Islet of Langerhans (tissue), 1 donor: ENCODE measurements around the gene MCM3AP.
"Not testable (repeated sequence)": the region's sequence is repeated elsewhere in the genome, so short reads cannot be mapped to it uniquely, and the experiment has no call there.

Source experiments
- FAIRE-seq: peaks from one replicate; lab custom pipeline; 2011; peaks lifted over from hg19 to GRCh38; lab: Jason Lieb, UNC

MCM3AP gene

GRCh38 chr21:46239817-46240325, 45.5 kb downstream of the MCM3AP start:
- FAIRE-seq, result no peak

GRCh38 chr21:46237474-46237873, 47.9 kb downstream of the MCM3AP start:
- no peak for FAIRE-seq

DNA sequence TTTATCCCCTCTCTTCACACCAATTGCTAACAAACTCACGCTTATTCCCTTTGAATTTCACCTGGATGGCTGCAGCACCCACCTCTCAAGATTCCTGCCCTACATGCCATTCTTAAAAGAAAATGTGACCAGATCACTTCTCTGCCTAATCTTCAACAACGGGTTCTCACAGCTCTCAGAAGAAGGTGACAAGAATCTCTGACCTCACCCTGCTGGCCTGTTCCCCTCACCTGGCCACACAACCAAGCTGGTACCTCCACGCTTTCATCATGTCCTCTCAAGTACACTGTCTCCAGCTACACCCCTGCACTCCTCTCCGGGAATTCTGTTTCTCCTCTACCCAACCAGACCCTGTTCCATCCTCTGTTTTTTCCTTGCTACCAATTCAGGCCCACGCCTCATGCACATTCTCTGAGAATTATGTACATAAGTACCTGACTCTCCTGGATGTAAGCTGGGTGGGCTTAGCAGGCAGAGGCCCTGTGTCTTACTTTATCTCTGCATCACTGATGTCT, 50.9 kb downstream of the MCM3AP start:
- FAIRE-seq, result no peak

GRCh38 chr21:46229923-46230260, 55.5 kb downstream of the MCM3AP start:
- no peak for FAIRE-seq

DNA sequence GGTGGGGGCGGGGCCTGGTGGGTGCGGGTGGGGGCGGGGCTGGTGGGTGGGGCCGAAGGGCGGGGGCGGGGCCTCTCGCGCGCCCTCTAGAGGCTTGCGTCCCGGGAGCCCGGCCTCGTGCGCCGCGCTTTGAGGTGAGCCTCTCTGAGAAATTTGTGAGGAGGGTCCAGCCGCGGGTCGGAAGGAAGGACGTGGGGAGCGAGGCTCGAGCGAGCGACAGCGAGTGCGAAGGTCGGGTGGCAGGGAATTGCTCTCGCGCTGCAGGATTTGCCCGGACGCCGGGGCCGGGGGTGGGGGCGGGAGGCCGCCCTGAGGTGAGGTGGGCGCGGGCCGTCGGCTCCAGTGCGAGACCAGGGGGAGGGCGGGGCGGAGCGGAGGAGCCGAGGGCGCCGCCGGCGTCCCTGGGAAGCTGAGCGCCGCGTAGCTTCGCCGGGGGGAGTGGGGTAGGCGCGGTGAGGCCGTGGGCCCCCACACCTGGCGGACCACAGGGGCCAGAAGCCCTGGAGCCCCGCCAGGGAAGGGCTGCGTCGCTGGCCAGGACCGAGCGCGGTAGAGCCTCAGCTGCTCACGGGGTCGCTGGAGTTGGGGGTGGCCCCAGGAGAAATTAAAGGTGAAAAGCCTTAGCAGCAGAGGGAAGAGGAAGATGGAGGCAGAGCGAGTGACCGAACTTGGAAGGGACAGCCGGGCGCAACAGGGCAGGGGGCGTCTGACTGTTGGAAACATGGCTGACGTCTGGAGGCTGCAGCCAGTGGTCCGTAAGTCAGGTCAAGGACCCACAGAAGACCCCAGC, 56.1 kb downstream of the MCM3AP start:
- no peak for FAIRE-seq

DNA sequence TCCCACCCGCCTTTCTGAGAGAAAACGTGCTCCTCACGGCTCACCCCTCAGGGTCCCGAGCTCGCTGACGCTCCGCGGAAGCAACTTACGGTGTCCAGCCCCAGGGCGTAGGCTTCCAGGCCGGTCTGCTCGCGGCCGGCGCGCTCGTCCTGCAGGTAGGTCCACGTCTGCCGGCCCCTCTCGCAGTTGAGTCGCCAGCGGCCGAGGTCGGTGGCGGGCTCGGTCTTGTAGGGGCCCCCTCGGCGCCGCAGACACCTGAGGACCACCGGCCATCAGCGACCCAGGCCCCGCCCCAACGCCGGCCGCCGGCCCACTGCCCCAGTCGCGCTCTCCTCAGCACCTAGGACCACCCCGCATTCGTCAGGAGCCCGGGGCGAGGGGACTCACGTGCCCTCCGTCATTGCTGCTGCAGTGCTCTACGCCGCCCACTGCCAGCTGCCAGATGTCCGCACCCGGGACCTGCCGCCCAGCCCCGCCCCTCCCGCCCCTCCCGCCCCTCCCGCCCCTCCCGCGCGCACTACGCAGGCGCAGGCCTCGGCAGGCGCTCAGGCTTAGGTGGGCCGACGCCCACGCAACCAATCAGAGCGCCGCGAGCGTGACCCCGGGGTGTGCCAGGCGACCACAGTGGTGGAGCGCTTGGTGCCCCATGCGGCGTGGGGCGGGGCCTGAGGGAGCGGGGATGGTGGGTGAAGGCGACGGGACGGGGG, 56.9 kb downstream of the MCM3AP start, which contains the start of gene LSS:
Gene LSS, minus strand, starts transcription at position 430 of the 707 bp plus-strand sequence. Its CDS starts 29 bp downstream, at position 401.
- FAIRE-seq, result no peak

- no peak for FAIRE-seq
Observed at GRCh38 chr21:46227811-46228344, 57.5 kb downstream of the MCM3AP start.

DNA sequence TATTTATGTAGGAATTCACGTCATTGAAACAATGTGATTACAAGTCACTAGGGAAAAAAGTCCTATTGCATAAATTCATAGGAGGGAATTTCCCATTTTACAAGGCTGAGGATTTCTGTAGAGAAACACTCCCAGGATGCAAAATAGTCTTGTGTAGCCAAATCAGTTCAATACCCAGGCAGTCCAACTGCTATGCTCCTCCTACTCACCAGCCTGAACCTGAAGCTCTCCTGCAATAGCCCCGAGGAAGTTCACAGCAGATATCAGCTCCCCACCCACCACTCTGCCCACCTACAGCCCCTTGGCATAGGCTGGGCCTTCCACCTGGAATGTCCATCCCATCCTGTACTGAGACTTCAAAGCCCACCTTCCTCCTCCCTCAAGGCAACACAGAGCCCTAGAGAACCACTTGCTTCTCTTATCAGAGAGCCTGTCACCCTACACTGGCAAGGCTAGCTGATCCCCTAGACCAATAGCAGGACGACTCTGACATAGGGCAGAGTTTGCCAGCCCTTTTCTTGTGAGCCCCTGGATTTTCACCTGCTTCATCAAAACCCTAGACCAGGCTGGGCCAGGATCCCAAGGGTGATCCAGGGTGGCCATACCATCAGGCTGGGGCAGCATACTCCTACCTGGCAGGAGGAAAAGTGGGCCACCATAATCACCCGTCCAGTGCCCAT, 58.4 kb downstream of the MCM3AP start:
- FAIRE-seq, result no peak

GRCh38 chr21:46226146-46226545, 59.3 kb downstream of the MCM3AP start:
- FAIRE-seq, result no peak

DNA sequence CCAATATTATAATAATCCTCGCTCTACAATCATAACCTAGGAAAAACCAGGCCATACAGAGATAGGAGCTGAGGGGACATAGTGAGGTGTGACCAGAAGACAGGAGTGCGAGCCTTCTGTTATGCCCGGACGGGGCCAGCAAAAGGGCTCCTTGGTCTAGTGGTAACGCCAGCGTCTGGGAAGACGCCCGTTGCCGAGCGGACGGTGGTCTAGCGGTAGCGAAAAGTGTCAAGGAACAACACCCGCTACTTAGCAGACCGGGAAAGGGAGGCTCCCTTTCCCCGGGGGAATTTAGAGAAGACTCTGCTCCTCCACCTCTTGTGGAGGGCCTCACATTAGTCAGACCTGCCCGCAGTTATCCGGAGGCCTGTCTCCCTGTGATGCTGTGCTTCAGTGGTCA, 61.8 kb downstream of the MCM3AP start:
- FAIRE-seq, result not testable (repeated sequence)

DNA sequence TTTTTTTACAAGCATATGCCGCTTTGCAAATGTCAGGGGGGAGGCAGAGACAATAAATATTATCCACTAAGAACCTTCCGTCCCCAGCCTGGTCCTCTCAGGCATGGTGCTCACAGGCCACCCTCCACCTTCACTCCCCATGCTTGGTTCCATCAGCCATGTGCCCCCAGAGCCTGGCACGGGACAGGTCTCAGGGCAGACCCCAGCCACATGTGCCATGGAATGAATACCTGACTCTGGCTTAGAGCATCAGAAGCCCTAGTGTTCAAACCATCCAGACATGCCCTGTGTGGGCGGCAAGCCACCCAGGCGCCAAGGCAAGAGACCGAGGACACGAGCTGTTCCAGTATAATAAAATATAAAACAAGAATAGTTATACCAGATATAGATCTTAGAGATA, 62.2 kb downstream of the MCM3AP start:
- no peak for FAIRE-seq

DNA sequence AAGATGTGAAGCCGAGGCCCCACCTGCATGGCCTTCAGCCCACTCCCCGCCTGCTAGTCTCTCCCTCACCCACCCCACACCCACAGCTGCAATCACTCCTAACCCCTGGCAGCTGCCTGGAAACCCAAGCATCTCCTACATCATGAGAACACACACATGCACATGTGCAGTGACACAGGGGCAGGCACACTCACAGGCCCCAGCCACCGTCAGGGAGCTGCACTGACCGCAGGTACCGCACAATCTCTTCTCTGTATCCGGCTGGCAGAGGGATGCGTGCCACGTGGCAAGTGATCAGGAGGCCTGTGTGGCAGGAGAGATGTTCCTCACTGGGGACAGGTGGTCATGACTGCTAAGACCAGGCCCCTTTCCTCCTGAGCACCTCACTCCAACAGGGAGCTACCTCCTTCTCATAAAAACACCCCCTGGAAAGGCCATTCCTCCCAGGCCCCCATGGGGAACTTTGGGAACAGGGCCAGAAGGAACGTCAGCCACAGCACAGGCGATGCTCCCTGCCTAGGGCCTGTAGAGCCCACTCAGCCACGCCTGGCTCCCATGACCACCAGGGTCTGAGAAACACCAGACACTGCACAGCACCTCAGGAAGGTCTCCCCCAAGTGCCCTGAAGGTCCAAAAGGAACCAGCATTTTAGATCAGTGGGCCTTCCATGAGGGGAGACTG, 62.8 kb downstream of the MCM3AP start:
- no peak for FAIRE-seq

DNA sequence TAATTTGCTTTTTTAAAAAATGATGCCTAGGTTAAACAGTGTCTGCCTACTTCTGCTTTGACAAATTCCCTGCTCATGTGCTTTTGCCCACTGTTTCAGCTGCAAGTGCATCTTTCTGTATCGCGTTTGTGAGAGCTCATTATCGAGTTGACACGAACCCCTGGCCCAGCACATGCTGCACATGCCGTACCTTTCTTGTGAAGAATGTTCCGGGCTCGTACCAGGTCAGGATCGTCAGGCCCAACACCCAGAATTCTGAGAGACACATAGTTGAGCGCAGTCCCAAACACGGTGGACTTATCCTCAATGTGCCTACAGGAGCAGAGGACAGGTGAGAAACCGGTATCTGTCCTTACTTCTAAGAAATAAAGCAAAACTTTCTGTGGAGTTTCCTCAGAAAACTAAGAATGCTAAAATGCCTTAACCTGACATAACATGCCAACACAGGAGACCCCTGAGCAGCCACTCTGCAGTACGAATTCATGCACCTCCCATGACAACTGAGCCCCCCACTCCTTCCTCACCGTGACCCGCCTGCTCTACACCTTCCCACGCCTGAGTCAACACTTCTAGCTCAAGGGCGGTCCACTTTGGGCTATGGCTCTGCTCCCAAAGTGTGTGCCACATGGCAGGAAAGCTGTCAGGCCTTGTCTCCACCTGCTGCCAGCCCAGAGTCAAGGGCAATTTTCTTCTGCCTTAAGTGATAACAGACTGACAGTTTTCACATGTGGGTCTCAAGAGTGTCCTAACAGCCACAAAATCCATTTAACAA, 63.6 kb downstream of the MCM3AP start:
- FAIRE-seq, result no peak

GRCh38 chr21:46220847-46221246, 64.6 kb downstream of the MCM3AP start:
- no peak for FAIRE-seq

DNA sequence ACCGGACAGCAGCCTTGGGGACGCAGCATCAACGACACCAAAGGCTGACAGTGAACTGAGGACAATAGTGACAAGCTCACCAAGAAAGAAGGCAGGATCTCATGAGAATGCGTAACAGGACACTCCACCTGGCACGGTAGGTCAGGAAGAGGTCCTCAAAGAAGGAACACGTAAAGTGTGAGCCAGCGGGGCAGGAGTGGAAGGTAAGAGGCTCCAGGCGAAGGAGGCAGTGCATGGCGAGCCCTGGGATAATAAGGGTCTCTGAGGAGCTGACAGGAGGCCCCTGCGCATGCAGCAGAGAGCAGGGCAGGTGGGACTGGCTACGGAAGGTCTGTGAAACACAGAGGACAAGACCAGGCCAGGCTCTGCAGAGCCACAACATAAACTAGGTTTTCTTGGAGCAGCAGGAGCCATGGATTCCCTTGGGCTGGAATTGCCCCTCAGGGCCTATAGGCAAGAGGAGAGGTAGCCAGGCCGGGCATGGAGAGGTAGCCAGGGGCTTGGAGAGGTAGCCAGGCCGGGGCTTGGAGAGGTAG, 65.1 kb downstream of the MCM3AP start:
- no peak for FAIRE-seq

- no peak for FAIRE-seq
Observed at GRCh38 chr21:46219591-46220239, 65.7 kb downstream of the MCM3AP start.

GRCh38 chr21:46218906-46219590, 66.4 kb downstream of the MCM3AP start:
- FAIRE-seq, result no peak

GRCh38 chr21:46217511-46218196, 67.8 kb downstream of the MCM3AP start:
- FAIRE-seq, result no peak

DNA sequence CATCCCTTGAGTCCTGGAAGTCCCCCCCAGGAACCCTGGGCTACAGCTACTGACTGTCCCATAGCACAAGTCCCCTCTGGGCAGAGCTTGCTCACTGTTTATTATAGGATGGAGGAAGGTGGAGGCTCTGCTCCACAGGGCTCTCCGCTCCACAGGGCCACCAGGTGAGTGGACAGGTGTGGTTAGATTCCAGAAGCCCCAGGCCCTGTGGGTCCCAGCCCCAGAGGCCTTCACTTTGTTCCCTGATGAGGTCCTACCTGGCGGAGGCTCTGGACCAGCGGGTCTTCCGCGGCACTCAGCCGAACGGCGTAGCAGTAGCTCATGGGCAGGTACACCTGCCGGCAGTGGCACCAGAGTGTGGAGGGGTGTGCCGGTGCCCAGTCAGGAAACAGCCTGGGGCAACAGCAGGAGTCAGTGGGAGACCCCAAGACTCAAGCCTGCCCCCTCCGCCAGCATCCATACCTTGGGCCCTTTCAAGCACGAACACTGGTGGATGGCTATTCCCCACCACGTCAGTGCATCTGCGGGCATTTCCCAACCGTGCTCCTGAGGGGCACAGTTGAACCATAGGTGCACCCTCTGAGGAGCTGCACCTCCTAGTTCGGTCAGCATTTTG, 69.2 kb downstream of the MCM3AP start:
- no peak for FAIRE-seq
